RWPE2 (cell line): ENCODE measurements around the gene GRIP2.

Experiments
- ATAC-seq: fragments of 200-7000 bp; cut with Tn5 transposase; 3 replicates; pipeline ENCODE4 v1.9.1; 2021; ENCODE audit warnings: low read depth
- DNase-seq: peaks from one replicate; pipeline ENCODE4 v3.0.0-alpha.2; 2020; ENCODE audit warnings: low spot score
- H3K27ac ChIP-seq: fragments of 450-650 bp; 2 replicates; pipeline ENCODE4 v1.5.1; 2017; ENCODE audit warnings: mild to moderate bottlenecking; ENCODE audit not compliant: poor library complexity, severe bottlenecking
- H3K27me3 ChIP-seq: fragments of 250-450 bp; sonication (Bioruptor Pico); 2 replicates; pipeline ENCODE4 v1.5.1; 2021; ENCODE audit warnings: mild to moderate bottlenecking, moderate library complexity; ENCODE audit not compliant: insufficient read depth, poor library complexity, severe bottlenecking
- H3K36me3 ChIP-seq: fragments of 250-450 bp; sonication (Bioruptor Pico); 2 replicates; pipeline ENCODE4 v1.5.1; 2020; ENCODE audit warnings: low read depth, mild to moderate bottlenecking, moderate library complexity
- H3K4me1 ChIP-seq: fragments of 250-450 bp; sonication (Bioruptor Pico); 2 replicates; pipeline ENCODE4 v1.5.1; 2021; ENCODE audit warnings: mild to moderate bottlenecking, moderate library complexity; ENCODE audit not compliant: insufficient read depth, poor library complexity, severe bottlenecking
- H3K4me3 ChIP-seq: fragments of 250-450 bp; sonication (Bioruptor Pico); 2 replicates; pipeline ENCODE4 v1.5.1; 2021; ENCODE audit warnings: mild to moderate bottlenecking, moderate library complexity; ENCODE audit not compliant: severe bottlenecking
- H3K9me3 ChIP-seq: fragments of 250-450 bp; sonication (Bioruptor Pico); 2 replicates; pipeline ENCODE4 v1.5.1; 2021; ENCODE audit warnings: mild to moderate bottlenecking, moderate library complexity; ENCODE audit not compliant: severe bottlenecking
- TF ChIP-seq, protein P1 (sequence below): fragments of 450-650 bp; IDR thresholded peaks from one replicate; pipeline ENCODE4 v1.5.1; 2017; ENCODE audit warnings: mild to moderate bottlenecking, moderate library complexity; ENCODE audit not compliant: poor library complexity, severe bottlenecking

Gene GRIP2

DNA sequence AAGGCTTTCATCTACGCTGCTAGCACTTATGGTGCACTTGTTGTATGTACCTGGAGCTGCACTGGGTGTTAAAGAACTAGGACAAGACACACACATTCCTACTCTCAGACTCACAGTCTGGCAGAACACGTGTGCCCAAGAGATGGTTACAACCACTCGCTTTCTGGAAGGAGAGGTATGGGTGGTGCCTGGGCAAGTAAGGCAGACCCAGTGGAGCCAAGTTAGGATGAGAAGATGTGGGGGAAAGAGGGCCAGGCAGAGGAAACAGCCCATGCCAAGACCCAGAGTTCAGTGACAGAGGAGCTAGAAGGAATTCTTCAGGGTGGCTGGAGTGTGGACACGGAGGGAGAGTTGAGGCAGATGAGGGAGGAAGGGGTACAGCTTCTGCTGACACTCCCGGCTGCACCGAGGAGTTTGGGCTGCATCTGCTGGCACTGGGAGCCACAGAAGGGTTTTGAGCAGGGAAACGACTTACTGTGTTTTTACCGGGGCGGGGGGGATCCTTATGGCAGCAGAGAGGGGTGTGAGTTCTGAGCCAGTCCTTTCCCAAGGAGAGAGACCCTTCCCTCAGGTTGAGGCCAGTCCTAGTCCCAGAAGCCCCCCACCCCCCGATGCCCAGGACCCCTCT is 59.0 kb downstream of the GRIP2 start:
- TF ChIP-seq, protein P1, sequence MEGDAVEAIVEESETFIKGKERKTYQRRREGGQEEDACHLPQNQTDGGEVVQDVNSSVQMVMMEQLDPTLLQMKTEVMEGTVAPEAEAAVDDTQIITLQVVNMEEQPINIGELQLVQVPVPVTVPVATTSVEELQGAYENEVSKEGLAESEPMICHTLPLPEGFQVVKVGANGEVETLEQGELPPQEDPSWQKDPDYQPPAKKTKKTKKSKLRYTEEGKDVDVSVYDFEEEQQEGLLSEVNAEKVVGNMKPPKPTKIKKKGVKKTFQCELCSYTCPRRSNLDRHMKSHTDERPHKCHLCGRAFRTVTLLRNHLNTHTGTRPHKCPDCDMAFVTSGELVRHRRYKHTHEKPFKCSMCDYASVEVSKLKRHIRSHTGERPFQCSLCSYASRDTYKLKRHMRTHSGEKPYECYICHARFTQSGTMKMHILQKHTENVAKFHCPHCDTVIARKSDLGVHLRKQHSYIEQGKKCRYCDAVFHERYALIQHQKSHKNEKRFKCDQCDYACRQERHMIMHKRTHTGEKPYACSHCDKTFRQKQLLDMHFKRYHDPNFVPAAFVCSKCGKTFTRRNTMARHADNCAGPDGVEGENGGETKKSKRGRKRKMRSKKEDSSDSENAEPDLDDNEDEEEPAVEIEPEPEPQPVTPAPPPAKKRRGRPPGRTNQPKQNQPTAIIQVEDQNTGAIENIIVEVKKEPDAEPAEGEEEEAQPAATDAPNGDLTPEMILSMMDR = no peak
- Histone ChIP-seq H3K36me3 (no peaks in the 10 kb centered on the region), H3K4me3 (no peak overlapping the region), H3K9me3 (no peaks in the 10 kb centered on the region), H3K4me1 (no peaks in the 10 kb centered on the region), H3K27me3 (no peaks in the 10 kb centered on the region), H3K27ac (no peak overlapping the region)
- no peak for ATAC-seq
- DNase-seq = no peak

DNA sequence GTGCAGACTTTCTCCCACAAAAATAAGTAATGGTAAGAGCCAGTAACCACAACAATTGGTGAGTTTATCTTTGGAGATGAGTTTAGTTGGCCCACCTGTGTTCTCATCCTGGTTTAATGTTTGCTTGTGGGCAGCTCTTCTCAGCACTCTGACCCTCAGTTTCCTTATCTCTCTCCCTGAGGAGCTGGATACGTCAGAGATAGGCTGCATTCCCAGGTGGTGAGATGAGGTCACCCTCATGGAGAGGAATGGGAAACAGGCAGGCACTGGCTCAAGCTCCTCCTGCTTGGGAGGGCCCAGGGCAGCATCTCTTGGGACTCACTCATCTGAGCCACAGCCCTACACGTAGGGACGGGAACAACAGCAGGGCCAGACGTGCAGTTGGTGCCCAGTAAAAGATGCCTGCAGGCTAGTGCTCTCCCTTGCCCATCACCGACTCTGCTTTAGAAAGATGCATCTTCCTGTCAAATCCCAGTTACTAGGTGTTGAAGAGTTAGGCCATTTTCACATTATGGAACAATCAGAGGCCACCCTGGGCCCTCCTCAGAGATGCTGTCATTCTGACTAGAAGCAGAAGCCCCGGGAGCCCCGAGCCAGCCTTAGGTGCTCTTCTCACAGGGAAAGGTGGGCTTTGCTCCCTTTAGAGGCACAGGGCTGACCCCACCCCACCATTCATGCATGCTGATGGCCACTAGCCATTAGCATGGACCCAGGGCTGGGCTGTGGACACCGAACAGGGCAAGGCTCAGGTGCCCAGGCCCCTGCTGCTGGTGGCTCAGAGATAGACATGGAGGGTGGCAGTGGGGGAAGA is 59.7 kb downstream of the GRIP2 start:
- Histone ChIP-seq H3K4me3 (no peak overlapping the region), H3K27me3 (no peaks in the 10 kb centered on the region), H3K36me3 (no peaks in the 10 kb centered on the region), H3K27ac (no peak overlapping the region), H3K9me3 (no peaks in the 10 kb centered on the region), H3K4me1 (no peaks in the 10 kb centered on the region)
- TF ChIP-seq, protein P1 = no peak
- DNase-seq (no peak), ATAC-seq (peak; percentile 85)

- TF ChIP-seq, protein P1 = no peak
- H3K27ac ChIP-seq = no peak overlapping the region
- no peaks in the 10 kb centered on the region for H3K4me1 ChIP-seq
- DNase-seq (no peak), ATAC-seq (no peak)
- no peaks in the 10 kb centered on the region for H3K27me3 ChIP-seq
- no peaks in the 10 kb centered on the region for H3K36me3 ChIP-seq
- no peak overlapping the region for H3K4me3 ChIP-seq
- H3K9me3 ChIP-seq = no peaks in the 10 kb centered on the region
Observed at GRCh38 chr3:14479591-14479990, 60.6 kb downstream of the GRIP2 start.

DNA sequence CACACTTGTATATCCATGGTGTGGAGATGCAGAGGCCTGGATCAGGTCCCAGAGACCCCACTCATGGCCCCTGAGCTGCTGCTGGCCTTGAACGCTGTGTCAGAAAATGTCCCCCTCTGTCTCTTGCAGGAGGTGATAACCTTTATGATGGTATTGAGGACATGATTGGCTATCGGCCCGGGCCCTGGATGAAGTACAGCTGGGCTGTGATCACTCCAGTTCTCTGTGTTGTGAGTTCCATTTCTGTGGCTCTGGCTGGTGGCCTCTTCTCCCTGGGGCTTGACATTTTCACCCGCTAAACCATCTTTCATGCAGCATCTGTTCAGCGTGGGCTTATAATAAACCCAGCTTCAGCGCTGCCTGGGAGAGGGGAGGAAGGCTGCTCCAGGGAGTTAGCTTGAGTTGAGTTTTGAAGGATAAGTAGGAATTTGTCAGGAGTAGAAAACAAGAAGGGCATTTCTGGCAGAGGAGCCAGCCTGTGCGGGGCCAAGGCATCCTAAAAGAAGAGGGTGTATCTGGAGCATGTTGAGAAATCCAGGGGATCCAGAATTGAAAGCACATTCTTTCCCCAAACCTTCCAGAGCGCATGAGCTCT is 61.1 kb downstream of the GRIP2 start:
- H3K9me3 ChIP-seq = no peaks in the 10 kb centered on the region
- no peak overlapping the region for H3K27ac ChIP-seq
- no peak overlapping the region for H3K4me3 ChIP-seq
- TF ChIP-seq, protein P1 = no peak
- no peaks in the 10 kb centered on the region for H3K36me3 ChIP-seq
- DNase-seq = no peak
- ATAC-seq = no peak
- H3K27me3 ChIP-seq = no peaks in the 10 kb centered on the region
- no peaks in the 10 kb centered on the region for H3K4me1 ChIP-seq
